Thyroid gland (tissue), 4 donors: ENCODE measurements around the gene AHRR.

Experiments
- CTCF ChIP-seq, 6 experiments: fragments of 200-600 bp in 3 of 6; fragments of 450-650 bp in 3 of 6; sonication (generic) in 3 of 6; IDR thresholded peaks; one replicate each; pipeline ENCODE4 v1.5.1; 2016 to 2019; ENCODE audit warnings: antibody characterized with exemption in 6 of 6, mild to moderate bottlenecking in 2 of 6, inconsistent platforms in 1 of 6, moderate library complexity in 1 of 6
- POLR2A ChIP-seq, 2 donors: fragments of 450-650 bp; IDR thresholded peaks; one replicate each; pipeline ENCODE4 v1.6.1; 2017; ENCODE audit warnings: antibody characterized with exemption in 2 of 2, mild to moderate bottlenecking in 2 of 2, moderate library complexity in 1 of 2

DNA sequence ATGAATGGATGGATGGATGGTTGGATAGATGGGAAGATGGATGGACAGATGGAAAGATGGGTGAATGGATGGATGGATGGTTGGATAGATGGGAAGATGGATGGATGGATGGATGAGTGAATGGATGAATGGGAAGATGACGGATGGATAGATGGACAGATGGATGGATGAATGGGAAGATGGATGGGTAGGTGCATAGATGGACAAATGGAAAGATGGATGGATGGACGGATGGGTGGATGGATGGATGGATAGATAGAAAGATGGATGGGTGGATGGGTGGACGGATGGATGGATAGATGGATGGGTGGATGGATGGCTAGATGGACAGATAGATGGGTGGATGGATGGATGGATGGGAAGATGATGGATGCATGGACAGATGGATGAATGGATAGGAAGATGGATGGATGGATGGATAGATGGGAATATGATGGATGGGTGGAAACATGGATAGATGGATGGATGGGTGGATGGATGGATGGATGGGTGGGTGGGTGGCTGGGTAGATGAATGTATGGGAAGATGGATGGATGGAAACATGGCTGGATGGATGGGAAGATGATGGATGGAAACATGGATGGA lies 105.0 kb downstream of the AHRR start:
- no peak for TF ChIP-seq CTCF (IDR thresholded peaks at IDR 0.05)
- no peak for TF ChIP-seq POLR2A (IDR thresholded peaks at IDR 0.05)
